NCI-H1436 treated with DMSO at 0.1 percent for 48 hours (cell line): Measurements from ENCODE around the gene SLC20A1.

Experiments
- DNase-seq: peaks from one replicate; lab custom pipeline; 2025; lab: John Stamatoyannopoulos, UW

Gene SLC20A1

DNA sequence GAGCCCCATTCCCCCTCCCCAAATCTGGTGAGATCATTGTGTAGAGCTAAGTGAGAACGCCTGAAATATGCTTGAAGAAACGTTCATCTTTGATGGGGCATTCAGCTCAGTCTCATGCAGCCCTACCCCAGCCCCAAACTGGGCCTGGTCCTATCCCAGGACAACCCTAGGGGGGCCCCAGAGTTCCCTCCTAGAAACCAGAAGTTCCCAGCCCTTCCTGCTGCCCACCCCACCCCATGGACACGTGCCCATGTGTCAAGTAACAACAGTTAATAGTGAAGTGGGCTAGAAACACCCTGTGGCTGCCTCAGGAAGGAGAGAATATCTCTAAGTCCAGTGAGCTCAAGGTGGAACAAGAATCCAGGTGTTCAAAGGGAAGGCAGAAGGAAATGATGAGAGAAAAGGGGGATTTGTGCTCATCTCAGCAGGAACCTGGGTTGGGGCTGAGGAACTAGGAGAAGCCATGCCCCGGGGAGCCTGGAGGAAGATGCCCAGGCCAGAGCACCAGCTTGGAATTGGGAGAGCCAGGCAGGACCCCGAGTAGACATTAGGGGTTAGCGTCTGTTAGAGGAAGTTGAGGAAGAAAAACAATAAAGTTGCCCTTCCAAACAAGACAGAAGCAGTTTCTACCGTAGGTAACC lies 20.1 kb upstream of the SLC20A1 start:
- no peak for DNase-seq

DNA sequence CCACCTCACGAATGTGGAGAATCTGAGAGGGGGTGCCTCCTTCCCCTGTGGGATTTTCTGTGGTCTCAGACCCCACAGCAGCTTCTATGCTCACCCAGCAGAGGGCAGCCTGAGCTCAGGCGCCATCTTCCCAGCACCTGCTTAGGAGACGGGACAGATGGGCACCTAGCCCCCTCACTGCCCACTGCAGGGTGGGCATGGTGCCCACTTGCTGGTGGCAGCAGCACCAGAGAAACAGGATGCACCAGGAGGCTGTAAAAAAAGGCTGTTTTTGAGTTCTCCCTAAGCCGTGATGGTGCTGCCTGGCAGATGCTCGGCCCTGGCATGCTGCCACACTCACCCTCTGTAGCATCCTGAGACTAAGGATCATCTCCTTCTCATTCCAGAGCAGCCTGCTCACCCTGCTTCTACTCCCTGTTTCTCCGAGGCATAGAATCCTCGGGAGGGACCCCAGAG lies 19.1 kb upstream of the SLC20A1 start:
- DNase-seq = no peak

DNA sequence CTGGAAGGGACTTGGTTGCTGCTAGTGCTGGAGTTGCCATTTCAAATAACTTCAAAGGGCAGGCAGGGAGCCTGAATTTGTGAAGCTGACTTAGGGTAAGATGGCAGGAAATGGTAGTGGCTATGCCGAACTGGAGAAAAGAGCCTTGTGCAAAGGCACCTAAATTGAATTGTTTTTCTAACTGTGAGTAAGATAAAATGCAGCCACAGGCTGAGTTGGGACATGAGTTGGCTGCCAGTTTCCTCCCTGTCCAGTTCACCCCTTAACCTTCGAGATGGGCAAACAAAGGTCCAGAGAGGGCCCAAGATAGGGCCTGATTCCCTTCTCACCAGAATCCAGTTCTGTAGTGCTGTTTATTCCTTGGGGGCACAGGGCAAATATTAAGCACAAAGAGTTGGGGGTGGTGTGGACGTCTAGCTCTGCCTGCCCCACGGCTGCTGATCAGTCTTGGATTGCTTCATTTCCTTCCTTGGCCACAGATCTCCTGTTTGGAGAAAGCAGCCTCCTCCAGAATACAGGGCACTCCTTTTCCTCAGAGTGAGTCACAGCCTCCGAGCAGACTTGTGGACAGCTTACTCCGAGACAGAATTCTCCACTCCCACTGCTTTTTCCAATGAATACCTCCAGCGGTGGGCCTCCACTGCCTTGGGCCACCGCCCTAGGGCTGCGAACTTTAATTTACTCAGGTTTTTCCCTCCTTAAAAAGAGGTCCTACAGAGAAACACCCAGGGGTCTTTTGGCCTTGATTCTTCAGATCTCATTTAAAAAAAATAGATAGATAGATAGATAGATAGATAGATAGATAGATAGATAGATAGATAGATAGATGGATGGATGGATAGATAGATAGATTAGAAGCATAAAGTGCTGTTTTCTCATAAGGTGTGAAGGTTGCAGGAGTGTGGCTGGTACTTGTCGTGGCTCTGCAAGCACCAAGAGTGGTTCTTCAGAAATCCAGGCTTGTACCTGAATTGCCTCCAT lies 18.4 kb upstream of the SLC20A1 start:
- no peak for DNase-seq

DNA sequence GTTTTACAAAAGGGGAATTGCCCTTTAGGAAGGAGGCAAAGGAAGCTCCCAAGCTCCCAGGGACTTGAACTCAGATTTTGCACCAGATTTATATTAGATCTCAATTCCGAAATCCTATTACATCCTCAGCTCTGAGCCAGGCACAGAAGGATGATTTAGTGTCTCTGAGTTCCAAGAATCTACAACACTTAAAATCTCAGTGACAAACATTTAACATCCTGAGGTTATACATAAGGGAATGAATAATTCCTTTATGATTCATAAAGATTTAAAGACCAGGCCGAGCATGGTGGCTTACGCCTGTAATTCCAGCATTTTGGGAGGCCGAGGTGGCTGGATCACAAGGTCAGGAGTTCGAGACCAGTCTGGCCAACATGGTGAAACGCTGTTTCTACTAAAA lies 16.5 kb upstream of the SLC20A1 start:
- DNase-seq = no peak

DNA sequence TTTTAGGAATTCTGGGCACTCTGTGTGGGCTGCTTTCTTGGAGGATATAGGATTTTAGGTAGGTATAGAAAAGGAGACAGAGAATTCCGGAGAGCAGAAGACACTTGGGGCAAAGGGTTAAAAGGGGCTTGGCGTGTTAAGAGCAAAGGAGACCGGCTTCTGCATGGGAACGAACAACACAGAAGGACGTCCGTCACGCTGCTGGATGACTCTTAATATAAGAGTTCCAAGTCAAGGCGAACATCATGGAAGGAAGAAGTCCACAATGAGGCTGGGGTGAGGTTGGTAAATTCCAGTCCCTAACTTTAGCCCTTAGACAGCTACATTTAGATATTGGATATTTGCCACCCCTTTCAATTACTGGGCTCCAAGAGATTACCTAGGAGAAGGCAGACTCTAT lies 15.9 kb upstream of the SLC20A1 start:
- no peak for DNase-seq

DNA sequence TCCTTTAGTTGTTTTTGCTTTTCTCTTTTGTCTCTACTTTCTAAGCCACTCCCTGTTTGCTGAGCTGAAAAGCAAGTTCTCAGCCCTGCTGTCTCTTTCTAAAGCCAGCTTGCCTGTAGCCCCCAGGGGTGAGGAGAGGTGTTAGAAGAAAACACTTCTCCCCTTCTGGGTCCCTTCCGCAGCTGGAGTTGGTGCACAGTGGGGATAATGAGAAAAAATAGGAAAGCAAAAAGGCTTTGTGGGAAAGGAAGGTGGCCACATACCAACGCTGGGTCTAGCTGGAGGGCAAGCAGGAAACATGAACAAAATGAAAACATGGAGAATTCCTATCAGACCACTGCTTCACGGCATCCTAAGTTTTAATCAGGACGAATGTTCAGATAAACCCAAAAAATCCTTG lies 15.5 kb upstream of the SLC20A1 start:
- DNase-seq = no peak

DNA sequence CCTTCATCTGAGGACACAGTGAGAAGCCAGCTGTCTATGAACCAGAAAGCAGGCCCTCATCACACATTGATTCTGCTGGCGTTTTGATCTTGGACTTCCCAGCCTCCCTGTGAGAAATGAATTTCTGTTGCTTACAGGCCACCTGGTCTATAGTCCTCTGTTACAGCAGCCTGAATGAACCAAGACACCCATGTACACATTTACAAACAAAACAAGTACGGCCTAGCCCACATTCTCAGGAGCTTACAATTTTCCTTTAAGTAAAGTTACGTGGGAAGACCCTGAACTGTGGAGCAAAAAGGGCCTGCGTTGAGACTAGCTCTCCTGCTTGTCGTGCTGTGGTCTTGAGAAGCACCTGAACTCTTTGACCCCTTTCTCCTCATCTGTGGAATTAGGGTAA lies 12.0 kb upstream of the SLC20A1 start:
- no peak for DNase-seq

DNA sequence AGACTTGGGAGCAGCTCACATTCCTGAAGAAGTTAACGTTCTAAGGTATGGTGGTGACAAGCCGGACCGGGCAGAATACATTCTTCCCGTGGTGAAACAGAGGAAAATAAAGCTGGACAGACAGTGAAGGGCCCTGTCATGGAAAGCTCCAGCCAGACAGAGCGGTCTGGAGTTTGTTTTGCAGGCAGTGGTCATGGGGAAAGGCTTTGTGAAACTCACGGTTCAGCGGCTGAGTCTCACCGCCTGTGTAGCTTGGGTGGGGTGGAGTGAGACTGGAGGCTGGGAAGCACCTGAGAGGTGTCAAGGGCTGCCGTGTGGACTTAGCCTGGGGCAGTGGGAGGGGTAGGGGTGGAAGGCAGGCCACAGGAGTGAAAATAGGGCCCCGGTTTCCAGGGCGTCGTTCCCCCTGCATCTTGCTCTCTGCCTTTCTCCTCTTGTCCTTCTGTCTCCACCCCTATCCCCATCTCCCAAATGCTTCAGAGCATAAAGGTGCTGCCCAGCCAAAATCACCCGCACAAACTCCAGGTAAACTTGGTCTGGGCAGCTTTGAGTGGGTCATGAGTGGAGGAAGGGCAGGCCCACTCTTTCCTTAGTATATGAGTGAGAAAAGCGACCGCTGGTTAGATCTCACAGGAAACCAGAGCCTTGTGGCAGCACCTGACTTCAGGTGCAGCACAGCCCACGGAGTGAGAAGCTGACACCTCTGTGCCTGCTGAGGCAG lies 11.4 kb upstream of the SLC20A1 start:
- no peak for DNase-seq

DNA sequence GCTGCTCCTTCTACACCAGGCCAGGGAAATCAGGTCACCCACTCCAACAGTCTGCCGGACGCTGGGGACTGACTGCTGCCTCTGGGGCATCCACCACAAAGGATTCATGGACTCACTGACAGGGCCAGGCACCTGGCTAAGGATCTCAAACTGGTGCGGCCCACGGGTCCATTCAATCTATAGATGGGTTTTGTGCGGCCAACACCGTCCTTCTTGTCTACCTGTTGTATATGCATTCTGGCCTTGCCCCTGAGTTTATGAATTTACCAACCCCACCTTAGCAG lies 10.9 kb upstream of the SLC20A1 start:
- no peak for DNase-seq

DNA sequence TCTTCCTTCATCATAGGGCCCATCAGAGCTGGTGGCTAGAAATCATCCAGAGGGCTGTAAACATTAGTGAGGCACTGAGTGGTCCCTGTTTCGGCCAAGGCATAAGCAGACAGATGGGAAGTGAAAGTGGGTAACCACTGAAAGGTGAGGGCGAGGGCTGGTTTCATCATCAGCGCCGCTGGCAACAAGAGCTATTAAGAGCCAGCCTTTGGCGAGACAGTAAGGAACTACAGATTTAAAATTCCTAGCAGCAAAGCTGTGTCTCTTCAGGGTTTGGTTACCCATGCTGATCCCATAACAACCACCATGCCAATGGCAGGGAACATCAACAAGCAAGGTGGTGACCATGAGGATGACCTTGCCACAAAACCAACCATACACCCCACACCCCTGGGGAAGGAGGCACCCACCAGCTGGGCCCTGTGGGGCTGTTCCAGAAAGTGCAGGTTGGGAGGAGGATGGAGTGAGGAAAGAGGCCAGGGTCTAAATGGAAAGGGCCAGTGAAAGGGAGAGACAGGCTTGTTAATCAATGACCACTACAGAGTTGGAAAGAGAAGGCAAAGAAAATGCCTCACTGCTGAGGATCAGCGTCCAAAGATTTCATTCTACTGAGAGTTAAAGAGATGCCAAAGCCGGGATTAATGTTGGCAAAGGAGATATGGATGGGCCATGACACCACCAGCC lies 9.0 kb upstream of the SLC20A1 start:
- no peak for DNase-seq

DNA sequence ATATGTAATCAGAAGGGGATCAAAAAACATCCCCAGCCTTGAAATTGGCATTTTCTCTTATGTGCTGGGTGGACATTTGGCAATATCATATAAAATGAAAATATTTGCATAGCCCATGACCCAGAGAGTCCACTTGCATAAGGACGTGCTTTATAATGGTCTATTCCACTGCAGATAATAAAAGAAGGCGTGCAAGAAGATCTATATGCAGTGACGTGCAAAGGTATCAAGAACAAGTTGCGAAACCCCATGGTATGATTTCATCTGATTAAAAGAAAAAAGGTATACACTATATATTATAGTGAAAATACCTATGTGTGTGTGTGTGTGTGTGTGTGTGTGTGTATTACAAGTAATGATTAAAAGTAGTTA lies 8.5 kb upstream of the SLC20A1 start:
- no peak for DNase-seq

DNA sequence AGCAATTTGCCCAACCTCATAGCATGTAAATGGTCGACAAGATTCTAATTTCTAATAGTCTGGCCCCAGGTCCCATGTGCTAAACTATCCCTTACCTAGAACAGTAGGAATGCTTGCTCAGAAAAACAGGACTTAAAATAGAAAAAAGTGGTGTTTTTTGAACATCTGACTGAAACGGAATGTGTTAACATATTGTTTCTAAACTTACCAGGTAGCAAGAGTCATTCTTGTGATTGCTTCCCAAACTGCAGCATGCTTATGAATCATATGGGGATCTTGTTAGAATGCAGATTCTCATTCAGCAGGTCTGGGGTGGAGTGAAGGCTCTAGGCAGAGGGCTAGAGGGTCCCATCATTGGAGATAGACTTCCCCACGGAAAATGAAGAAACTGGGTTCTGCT lies 5.8 kb upstream of the SLC20A1 start:
- no peak for DNase-seq

DNA sequence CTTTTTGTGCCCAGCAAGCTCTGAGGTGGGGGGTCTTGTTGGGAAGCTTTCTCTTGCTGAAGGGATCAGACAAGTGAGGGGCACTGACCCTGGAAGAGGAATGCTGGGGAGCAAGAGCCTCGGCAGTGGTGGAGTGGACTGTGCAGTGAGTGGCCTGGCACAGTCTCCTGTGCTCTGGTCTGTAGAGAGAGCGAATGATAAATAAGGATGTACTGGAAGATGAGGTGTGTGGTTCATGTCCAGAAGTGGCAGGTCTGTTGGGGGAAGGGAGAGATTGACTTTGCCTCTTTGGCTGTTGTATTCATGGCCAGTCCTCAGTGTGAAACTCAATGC lies 5.3 kb upstream of the SLC20A1 start:
- DNase-seq = no peak

DNA sequence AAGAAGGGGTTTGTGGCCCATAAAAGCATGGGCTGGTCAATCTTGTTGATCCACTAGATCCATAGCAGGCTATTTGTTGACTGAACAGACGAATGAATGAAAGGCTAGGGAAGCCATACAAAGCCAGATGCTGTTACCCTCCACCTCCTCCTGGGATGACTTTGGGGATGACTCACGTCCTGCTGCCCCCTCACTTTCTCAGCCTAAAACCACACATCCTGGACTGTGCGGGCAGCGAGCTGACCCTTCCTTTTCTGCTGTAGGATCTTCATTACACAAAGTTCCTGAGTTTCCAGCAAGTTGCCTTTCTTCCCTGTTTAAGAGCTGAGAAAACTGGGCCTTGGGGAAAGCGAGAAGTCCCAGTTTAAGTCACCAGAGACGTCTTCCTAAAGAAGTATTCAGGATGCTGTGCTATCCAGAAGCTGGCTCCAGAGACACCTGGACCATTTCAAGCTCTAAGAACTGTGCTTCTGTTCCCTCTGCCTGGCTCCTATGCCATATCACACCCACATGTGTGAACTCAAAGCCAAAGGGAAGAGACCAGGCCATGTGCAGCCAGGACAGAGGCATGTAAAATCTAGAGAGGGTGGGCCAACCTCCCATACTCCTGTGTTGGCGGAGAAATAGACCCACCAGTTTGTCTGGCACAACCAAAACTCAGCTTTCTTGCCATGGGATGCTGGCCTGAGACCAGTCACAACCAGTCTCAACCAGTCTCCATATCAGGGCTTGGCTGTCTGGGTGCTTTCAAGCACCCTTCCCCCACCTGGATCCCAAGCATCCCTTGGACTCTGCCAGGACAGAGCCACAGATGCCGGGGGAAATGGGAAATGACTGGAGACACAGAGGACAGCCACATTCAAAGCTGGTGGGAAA lies 4.7 kb upstream of the SLC20A1 start:
- no peak for DNase-seq

DNA sequence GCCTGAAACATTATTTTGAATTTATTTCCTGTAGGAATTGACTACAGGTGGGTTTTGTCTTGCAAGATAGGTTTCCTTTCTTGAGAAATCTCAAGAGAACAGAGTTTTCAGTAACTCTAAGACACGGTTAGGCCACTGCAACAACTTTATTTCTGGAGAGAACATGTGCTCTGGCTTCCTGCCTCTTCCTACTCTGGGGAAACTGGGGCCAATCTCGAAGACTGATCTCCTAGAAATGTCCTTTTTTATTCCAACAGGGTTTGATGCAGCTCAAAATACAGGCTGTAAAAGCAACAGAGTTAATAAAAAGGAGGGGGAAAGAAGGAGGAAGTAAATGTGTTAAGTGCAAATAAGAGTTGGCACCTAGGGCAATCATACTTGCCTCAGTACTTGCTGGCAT lies 4.0 kb upstream of the SLC20A1 start:
- DNase-seq = no peak

DNA sequence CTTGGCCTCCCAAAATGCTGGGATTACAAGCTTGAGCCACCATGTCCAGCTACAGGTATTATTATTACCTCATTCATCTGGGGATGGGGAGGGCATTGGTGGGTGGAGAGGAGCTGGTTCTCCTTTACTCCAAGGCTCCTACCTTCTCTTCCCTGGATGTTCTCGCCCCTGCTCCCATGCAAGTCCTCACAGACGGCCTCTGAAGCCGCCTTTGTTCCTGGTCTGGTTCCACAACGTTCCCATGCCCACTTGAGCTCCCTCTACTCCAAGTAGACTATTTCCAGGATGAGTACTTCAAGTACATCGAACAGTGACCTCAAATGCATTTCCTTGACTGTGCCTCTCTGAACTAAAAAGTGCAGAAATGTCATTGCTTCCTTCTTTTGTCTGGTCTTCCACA lies 3.2 kb upstream of the SLC20A1 start:
- DNase-seq = no peak

DNA sequence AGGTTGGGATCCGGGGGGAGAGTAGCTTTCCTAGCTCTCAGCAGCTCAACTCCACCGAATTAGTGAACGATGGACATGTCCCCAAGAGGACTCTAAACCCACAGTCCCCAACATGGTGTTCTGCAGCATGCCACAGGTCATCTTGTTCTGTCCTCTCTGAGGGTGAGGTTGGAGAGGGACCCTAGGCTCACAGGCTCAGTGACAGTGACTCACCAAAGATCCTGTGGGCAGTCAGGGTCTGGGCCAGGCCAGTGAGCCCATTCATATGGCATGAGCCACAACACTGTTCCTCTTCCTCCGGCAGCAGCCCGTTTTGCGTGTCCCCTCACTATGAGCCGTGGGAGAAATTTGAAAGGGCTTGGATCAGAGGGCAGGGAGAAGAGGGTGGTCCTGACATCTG lies 2.8 kb upstream of the SLC20A1 start:
- no peak for DNase-seq

DNA sequence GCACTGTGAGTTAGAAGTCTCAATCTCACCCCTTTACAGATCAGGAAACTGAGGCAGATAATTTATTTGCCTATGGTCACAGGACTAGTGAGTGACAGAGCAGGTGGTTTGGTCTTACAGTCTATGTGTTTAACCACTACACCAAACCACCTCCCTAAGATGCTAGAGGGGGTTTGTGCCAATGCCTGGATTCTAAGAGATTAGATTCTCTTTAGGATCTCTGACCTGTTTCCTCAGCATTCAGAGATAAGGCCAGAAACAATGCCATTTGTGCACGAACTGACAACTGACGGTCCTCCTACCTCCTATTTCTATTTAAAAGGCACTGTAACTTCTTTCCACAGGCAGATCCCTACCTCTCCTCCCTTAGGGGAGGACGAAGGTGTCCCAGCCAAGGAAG lies 2.3 kb upstream of the SLC20A1 start:
- no peak for DNase-seq

DNA sequence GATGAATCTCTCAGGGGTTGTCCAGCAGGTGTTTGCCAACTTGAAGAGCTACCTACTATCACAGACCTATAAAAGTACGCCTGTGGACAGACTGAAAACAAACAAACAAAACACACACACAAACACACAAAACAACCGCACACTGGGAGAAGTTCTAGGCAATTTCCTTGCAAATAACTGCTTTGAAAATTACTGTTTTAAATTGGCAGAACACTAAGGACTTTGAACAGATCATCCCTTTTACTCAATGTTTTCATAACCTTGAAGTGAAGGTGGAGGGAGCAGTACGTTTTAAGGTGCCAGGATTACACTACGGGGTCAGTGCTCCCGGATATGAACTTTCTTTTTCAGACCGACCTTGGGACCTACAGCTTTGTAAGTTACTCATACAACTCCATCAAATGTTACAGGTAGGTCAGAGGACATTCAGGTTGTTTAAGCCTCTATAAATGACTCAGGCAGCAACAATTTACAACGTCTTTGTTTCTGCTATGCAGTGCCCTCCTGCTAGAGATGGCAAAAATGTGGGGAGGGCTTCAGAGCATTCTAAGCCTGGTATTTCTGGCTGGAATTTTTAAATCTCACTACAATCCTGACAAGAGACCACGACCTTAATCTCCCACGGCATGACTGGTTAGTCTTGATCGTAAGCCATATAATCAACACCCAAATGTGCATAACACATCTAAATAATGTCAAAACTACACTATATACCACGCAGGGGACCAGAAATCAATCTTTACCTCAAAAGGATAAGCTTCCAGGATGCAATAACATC lies 1.4 kb upstream of the SLC20A1 start:
- DNase-seq = no peak

DNA sequence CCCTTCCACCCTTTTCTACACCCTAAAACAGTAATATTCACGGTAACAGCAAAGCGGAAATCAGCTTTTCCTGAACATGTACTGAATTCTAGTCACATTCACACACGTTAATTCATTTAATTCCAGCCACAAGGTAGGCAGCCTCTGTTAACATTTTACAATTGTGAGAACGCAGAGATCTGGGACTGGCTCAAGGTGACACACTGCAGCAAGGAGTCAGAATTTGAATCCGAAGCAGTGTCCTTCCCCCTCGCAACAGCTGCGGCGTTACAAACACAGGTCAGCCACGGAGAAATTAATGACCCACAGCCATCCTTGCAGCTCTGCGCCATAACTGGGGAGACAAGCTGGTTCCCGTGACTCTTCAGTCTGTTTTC lies 818 bp upstream of the SLC20A1 start:
- DNase-seq = no peak
